Putamen (tissue), 1 donor: ENCODE data around the gene ALX1.

ENCODE experiments used
- DNase-seq: peaks from one replicate; pipeline ENCODE4 v3.0.0-alpha.2; 2016; ENCODE audit warnings: low spot score

ALX1 gene

DNA sequence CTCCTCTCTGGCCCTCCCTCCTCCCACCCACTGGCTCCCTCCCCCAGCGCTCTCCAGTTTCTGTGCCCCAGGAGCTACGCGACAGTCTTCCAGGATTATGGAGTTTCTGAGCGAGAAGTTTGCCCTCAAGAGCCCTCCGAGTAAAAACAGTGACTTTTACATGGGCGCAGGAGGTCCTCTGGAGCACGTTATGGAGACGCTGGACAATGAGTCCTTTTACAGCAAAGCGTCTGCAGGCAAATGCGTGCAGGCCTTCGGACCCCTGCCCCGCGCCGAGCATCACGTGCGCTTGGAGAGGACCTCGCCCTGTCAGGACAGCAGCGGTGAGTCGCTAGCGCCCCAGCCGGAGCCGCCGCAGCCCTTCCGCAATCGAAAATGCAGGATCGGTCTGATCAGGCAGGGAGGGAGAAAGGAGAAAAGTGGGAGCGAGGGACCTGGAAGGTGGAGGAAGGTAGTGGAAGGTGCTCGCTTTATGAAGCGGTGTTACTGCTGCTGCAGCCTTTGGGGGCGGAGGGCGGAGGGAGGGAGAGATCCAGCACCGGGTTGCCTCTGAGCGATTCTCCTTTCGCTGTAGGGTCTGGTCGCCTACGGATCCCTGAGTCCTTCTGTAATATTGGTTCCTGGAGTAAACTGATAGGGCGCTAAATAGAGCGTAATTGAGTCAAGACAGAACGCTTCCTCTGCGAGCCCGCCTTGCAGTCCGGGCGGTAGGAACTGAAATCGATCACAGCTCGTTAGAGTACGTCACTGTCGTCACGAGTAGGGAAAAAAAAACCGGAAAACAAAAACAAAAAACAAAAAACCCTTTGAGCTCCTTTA lies at the start of gene ALX1:
Gene ALX1, plus strand, starts transcription at position 56 of the 819 bp plus-strand sequence. Its CDS starts 42 bp downstream, at position 98.
- no peak for DNase-seq

DNA sequence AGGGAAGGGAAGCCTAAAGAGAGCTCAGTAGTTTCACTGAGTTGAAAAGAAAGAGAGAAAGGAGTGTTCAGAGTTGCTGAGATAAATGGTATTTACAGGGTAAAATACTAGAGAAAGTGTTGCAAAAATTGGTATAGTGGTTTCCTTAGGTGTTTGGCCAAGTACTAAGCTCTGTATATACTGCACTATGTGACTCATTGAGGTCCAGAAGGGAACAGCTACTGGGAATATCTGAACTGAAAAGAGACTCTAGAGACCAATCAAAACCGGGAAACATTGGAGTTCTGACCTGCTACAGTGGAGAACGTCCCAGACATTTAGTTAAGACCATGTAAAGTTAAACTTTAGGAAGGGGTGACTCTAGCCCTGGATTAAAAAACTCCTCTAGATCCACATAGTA lies 42.7 kb upstream of the ALX1 start:
- no peak for DNase-seq

DNA sequence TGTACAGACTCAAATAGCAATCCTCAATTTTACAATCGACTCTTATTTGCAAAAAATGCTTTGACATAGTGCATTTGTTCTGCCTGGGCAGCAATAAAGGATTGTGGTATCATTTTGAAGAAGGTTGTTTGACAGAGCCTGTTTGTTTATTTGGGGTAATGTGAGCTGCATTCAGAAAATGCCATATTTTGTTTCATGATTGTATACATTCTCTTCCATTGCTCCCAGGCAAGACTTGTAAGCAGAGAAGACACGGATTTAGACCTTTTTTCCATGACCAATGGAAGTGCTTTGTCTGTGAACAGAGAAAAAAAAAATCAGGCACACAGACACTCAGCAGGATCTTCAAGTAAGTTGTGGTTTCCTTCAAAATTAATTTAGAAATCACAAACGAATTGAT lies 35.5 kb upstream of the ALX1 start:
- no peak for DNase-seq

DNA sequence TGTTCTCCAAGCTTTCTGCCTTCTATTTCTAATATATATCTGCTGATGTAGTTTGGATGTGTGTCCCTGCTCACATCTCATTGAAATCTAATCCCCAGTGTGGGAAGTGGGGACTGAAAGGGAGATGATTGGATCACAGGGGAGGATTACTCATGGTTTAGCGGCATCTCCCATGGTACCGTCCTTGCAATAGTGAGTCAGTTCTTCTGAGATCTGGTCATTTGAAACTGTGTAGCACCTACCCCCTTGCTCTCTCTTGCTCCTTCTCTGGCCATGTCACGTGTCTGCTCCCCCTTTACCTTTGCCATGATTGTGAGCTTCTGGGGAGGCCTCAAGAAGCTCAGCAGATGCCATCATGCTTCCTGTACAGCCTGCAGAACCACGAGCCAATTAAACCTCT lies 26.2 kb upstream of the ALX1 start:
- no peak for DNase-seq

DNA sequence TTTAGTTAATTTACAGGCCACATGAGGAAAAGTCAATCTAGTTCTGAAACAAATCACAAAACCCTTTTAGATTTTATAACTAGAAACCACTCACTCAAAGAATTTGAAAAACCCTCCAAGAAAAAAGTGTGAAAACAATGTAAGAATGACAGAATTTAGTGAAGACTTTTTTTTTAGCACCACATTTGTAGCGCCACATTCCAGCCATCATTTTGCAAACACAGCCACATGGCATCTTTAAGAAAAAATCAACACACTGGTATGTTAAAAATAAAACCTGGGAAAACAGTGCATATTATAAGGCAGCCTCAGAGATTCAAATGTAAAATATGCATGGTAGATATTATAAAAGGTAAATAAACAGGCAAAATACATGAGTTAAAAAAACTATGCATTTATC lies 22.3 kb upstream of the ALX1 start:
- no peak for DNase-seq

DNA sequence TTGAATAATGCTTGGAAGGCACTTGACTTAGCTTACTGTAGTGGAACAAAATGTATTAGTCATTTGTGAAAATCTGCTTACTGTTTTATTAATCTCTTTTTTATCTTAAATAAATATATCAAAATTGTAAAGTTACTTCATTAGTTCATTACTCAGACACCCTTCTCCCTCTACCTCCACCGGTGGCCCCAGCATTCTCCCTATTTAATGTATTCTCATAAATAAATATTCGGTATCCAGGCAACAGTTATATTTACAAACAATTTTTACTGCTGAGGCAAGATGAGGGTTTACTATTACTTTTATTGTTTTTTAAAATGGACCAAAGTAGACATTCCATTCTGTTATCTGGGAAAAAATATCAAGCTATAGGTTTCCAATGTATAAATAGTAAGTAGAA lies 19.6 kb upstream of the ALX1 start:
- DNase-seq, result no peak

DNA sequence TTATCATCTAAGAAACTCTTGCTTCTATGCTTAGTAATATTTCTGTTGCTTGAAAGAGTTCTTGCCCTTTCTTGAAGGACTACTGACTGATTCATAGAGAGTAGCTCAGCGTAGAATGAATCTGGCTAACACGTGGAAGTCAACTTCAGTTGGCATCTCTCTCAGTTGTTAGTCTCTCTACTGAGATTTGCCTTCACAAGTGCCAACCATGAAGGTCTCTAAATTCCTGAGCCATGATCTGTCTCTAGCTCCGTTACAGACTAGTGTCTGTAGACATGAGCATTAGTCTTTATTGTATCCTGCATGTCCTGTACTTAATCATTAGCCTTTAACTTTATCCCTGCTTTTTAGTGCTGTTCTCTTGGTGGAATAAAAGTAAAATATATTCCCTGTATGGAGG lies 19.1 kb upstream of the ALX1 start:
- DNase-seq, result no peak

DNA sequence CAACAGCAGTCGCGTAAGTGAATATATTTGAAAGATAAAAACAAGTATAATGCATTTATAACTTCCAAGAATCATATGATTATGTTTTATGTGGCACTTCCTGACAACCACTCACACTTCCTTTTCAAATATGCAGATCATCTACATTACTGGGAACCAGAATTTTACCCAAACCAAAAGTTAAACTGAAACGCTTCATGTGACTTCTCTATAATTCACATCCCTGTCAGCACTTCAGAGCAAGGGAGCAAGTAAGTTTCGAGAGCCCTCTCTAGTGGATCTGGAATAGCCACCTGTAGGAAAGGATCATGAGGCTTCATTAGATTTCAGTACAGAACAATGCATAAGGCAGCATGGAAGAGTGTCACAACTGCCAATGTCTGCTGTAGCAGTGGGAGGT lies 13.7 kb upstream of the ALX1 start:
- DNase-seq, result no peak

DNA sequence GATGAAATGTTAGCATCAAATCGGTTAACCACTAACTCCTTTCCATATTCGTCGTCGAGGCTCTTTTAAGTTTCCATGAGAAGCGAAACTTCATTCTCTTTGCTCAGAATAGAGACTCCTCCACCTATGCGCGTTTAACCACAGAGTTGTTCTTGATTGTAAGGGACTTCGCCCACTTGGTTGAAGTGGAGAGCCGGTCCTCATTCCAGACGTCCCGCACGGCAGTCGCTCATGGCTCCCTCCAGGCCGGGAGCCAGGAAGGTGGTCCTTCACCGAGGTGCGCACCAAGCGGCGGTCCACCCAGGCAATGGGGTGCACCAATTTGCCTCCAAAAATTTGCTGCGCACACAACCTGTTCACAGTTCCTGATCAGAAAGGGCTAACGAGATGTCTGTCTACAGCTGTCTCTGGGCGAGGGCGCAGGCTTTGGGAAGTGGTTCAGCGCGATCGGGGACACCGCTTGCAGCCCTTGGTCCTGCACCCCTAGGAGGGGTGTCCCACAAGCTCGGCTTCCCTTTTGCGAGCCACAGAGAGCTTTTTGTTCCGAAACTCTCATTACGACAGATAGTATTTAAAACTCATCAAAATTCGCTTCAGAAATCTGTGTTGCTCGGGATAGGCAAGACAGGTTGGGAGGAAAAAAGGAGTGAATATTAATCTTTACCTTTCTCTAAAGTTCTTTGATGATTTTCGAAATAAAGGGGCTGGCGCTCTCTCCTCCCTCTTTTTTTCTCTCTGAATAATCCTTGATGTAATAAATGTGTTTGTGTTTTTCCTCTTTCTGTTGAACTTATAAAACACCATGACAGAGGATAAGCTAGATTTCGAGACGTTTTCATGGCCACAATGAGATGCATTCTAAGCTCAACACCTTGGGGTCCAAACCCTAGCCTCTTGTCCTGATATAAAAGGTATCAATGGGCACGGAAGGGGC lies 6.4 kb upstream of the ALX1 start:
- no peak for DNase-seq

DNA sequence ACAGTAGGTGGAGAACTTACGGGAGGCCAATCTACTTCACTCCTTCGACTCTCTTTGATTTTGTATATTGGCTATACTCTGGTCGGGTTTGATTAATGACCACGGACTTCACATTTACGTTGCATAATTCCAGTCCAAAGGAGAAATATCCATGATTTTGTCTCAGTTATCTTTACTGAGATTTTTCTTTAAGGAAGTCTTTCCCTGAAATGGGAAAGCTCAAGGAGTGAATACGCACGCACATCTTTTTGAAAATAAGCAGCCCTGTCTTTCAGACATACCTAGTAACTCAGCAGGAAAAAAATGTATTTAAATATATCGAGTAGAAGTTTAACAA lies 5.7 kb upstream of the ALX1 start:
- DNase-seq, result no peak

DNA sequence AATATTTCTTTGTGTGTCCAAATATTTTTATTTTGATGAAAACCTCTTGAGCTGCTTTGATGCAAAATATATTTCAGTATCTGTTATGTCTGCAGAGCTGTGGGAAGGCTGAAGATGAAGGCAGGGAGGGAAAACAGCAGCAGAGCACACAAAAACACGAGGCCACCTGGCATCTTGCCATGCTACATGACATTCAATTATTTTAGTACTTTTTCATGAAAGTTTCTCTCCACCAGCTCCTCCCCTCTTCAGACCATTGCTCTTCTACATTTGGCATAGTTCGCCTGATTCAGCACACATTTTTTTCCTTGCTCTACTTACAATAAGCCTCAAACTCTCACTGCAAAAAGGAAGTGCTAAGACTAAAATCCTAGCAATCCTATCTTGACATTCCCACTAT lies 4.6 kb upstream of the ALX1 start:
- DNase-seq, result no peak

DNA sequence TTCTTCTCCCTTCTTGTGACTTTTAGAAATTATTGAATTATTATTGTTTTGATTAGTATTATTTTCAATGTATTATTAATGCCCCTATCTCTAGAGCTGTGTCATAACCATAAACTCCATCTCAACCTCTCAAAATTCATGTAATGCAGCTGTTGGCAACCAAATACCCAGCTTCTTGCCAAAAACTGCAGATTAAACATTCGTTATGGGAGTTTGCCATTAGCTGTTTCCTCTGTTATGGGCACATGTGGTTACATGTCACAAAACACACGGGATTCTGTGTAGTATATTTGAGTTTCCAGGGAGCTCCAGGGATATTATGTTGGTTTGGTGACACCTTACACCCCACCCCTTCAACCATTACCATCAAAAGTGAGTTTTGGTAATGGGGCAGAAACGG lies 2.8 kb upstream of the ALX1 start:
- DNase-seq, result no peak

DNA sequence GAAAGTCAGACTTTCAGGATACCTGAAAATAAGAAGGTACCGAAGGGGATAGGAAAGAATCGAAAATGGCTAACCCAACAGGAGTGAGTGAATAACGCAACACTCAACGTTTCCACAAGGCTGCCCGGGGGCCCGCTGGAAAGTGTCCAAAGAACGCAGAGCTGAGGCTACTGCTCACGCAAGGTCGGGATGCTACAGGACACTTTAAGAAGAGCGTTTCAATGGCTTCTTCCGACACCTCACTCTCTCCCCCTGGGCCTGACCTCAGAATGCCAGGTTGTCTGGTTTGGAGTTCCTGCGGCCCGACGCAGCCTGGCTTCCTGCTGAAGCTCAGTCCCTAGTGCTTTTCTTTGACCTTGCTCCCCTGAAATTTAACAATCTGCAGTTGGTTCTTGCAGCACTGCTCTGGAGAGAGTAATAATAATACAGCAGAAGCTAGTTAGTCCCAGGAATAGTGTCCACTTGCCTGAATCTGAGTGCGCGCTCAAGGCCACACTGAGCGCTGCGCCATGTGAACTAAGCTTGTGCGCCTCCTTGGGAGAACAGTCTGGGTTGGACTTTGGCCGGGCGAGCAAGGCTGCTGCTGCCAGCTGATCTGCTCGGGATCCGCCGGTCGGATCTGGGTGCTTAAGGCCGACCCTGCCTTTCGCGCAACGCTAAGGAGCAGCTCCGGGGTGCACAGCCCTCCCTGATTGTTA lies 2.0 kb upstream of the ALX1 start:
- DNase-seq, result no peak

DNA sequence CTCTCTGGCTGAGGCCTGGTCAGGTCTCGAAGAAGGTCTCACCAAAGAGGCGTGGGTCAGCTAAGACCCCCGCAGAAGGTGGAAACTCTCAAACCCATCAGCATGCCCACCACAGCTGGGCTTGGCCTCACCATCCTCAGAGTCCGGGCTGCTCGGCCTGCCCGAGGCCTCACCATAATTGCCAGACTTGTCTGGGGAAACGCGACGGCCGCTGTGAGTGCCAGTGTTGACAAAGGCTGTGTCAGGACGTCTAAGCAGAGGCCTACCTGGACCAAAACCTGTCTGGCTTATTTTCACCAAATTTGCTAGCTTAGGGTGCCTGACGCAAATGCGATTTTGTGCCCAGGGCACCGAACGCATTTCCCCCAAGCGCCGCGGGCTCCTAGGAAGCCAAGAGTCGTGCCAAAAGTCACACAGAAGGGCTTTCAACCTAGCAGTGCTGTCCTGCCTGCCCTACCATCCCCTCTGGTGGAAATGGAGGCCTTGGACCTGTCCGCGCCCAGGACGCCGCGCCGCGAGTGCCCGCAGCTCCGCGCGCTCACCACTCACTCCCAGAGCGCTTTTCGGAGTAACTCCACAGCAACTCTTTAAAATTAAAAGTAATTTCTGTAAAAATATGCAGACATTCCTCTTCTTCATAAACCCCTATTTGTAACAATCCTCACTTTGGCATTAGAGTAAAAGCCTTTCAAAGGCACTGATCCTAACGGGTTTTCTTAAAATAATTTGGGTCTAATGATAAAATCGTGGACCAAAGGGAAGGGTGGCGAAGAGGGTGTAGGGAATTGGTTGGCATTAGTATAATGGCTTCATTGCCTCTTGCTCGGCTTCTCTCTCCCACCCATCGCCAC lies 1.2 kb upstream of the ALX1 start:
- DNase-seq, result no peak

DNA sequence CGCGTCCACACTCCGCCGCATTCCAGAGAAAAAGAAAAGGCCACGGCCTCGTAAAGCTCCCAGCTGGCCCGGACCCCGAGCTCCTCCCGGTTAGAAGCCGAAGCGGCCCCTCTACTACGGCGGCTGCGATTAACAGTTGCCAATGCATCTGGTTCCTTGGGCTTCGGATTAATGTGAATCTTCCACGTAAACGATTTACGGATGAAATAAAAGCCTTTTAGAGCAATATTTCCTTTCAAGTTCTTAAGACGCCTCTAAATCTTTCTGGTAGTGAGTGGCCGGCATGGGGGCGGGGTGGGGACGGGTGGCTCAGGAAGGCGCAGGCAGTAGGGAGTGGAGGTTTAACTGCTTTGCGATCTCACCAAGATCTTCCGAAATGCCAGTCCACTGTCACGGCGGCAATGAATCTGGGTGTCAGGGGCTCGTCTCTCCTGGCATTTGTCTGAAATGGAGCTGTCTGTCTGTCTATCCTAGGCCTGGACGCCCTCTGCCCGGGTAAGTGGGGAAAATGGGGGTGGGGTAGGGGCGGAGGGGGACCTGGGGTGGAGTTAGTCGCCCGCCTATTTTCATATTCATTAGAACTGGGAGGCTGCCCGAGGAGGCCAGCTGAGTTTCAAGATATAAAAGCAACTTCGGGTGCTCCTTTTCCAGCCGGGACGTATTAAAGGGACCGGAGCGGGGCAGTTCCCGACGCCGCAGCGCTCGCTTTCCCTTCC lies 413 bp upstream of the ALX1 start:
- DNase-seq, result no peak

DNA sequence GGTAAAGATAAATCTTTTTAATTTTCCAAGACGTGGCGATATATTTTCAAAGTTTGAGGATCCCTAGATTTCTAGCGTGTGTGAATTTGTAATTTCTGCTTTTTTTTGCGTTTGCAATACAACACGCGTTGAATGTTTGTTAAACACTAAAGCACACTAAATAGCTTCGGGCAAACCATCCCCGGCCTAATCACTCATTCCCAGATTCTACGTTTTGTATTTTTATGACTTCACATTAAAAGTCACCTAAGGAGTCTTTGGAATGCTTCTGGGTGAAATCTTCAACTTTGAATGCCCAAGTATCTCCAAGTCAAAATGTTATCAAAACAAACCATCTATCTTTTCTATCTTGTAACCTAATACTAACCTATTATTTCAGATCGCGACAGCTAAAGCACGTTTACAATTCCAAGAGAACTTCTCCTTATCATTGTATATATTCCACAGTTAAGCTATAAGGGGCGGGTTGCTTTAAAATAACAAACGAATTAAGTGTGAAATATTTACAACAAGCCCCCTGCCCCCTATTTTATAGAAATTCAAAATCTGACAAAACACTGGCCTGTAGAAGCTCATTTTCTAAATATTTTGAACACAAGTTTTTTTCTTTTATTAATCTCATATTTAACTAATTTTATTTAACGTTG lies 1.1 kb downstream of the ALX1 start:
- no peak for DNase-seq

DNA sequence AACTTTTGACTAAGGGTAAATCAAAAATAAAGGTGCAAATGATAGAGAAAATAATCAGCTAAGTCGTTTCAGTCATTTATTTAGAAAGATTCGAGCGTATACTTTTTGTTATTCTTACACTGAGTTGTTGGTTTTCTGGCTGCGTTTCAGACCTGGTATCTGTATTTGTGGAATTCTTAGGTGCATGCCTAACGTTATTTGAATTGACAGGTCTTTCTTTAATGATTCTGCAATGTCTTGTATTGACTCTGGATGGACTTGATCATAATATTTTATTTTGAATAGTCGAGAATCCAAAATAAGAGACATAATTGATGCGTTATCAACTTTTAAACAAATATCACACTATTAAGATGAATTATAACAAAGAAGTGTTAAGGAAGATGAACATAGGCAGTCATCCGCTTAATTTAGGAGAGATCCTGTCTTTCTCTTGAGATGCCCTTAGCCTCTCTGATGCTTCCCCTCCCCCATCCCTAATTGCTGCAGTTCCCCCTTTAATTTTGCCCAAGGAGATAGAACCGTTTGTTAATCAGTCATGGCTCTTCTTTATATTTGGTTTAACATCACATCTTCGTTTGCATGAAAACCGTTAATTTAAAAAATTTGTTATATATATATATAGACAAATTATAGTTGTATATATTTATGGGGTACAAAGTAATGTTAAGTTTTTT lies 1.8 kb downstream of the ALX1 start:
- no peak for DNase-seq

DNA sequence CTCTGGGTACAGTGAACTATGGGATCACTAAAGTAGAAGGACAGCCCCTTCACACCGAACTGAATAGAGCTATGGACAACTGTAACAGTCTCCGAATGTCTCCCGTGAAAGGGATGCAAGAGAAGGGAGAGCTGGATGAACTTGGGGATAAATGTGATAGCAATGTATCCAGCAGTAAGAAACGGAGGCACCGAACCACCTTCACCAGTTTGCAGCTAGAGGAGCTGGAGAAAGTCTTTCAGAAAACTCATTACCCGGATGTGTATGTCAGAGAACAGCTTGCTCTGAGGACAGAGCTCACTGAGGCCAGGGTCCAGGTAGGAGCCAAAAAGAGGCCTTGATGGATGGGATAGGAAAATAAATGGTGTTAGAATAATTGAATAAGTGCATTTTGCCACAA lies 3.5 kb downstream of the ALX1 start:
- DNase-seq, result no peak

DNA sequence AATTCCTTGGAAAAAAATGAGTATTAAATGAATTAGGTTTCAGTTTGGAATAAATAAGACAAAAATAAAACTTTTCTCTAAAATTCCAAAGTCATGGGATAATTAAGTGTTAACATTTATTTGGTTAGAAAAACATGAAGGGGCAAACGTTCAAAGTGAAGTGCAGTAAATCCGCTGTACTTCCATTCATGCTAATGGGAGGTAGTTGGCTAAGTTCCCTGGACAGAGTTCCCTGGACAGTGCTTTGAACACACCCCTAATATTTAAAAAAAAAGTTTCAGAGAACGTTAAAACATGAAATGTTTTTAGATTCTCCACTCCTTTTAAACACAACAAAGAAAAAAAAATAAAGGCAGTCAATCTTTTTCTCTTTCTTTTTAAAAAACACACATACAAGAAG lies 16.3 kb downstream of the ALX1 start:
- DNase-seq, result no peak

DNA sequence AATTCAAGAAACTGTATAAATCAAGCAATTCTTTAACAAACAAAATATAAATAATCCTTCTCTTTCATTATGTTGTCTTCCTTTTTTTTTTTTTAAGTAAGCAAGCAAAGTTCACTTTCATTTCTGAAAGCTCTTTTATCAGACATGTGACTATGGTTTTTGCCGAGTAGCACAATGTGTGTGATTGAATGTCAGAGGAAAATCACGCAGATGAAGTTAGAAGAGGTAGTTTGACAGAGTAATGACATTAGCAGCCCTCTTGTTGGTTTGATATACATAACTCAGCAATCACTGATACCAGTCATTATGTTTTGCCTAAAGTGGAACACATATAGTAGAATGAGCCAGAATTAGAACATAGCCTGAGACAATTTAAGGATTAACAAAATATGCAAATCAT lies 19.0 kb downstream of the ALX1 start:
- DNase-seq, result no peak
